Dermis microvascular lymphatic vessel endothelial cell (primary cell): ENCODE data around the gene EVL. TPM values are rescaled to one million over a fixed set of nuclear protein-coding genes. Genes with fewer than 3 reads are reported as not detected.

Experiments
- DNase-seq, 2 donors: peaks; one replicate each; pipeline versions ENCODE4 v3.0.0 to v3.0.0-alpha.2; 2010; ENCODE audit warnings: low read depth in 2 of 2
- total RNA-seq: library from RNA; depleted of rRNA; stranded (reverse); fragments of >200 nt; gene quantifications from 2 replicates; pipeline ENCODE4 v1.2.1, GENCODE V29; 2014

EVL gene
- total RNA-seq, 1 donor from 2014 or later = 6.9 TPM

DNA sequence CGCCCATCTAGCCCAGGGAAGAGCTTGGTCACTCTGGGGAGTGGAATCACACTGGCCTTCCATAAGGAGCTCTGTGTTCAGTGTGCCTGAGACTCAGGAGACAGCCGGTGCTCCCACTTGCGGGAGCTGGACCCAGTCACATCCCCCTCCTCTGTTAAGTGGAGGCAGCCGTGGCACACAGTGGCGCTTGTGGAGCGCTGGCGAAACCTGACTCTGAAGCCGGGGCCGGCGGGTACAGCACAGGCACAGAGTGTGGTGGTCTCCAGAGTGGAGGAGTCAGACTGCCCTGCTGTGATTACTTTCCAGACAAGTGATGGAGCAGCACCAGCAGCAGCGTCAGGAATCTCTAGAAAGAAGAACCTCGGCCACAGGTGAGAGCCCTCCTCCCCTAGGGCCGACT lies 61.2 kb downstream of the EVL start:
- DNase-seq = no peak

DNA sequence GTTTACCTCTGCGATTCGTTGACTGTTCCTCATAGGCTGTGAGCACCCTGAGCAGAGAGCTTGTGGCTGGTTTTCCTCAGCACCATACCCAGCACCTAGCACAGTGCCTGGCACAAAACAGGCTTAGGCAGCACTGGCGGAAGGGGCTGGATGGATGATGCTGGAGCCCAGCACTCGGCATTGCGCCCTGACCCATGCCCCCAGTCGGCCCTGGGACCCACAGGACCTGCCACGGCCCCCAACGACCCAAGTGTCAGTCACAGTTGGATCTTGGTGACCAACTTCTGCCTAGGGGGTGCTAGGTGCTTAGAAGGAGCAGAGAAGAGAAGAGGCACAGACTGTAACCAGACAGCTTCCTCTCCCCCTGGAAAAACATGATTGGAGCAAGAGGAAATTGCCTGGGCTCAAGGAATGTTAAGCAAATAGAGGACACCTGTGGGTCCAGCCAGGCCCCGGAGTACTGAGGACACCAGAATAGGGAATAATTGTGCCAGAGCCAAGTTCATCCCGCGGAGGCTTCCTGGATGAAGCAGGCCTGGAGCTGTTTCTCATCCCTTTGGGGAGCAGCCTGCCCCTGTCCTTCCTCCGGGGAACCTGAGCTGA lies 62.7 kb downstream of the EVL start:
- peak in 1 of 2 donors; percentile 55 for DNase-seq

DNA sequence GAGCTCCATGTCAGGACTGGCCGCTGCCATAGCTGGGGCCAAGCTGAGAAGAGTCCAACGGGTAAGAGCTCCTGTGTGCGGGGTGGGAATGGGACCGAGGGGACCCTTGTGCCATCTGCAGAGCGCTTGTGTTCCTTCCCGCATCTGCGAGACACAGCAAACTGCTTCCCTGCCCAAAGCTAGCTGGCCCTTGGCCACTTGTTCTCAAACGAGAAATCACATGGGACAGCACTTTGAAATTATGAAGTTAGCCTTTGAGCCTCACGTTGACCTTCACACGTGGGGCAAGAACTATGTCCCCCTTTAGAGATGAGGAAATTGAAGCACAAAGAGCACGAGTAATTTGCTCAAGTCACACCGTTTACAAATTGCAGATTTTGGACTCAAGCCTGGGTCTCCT lies 63.5 kb downstream of the EVL start:
- DNase-seq = no peak

DNA sequence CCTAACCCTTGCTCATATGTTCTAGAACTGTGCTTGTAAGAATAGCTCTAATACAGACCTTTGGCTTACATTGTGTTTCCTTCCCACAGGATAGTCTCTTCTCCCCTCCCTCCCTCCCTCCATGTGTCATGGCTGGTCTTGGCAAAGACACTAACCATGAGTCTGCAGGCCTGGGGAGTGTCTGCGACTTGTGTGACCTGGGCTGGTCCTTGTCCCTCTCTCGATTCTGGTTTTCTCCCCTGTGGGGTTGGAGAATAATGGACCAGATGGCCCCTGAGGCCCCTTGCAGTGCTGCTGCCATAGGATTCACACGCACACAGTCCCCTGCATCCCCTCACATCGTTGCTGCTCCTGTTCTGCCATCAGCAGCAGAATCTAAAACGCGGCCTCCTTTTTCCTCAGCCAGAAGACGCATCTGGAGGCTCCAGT lies 64.0 kb downstream of the EVL start:
- peak in 1 of 2 donors; percentile 52 for DNase-seq

DNA sequence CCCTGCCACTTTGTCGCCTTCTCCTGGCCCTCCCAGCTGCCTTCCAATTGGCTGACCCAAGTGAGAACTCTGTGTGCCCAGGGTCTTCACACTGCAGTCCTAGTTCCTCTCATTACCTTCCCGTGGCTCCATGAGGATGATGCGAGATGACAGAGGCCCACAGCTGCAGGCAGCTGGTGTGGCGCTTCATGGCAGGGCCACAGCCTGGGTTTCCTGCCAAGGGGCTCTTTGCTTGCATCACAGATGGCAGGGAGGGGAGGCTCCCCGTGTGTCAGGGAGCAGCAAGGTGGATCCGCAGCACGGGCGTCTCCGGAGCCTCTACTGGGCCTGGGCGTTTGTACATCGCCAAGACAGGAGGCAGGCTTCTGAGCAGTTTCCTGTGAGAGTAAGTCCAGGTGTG lies 65.3 kb downstream of the EVL start:
- no peak for DNase-seq

DNA sequence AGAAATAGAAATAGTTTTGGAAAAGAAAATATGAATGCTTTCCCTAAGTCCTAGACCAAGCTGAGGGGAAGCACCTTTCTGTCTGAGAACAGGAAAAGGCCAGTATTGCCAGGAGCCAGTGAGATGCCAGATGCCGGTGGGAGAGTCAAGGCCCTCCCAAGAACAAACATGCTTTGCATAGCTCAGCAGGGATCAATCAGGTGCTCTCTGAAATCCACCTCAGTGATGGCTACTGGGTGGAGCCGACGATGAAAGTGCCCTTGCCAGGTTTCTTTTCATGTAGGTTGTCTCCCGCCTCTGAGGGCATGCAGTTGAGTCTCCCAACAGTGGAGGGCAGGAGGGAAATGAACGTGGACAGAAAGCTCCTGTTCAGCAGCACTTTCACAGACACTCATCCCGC lies 66.0 kb downstream of the EVL start:
- DNase-seq = no peak

DNA sequence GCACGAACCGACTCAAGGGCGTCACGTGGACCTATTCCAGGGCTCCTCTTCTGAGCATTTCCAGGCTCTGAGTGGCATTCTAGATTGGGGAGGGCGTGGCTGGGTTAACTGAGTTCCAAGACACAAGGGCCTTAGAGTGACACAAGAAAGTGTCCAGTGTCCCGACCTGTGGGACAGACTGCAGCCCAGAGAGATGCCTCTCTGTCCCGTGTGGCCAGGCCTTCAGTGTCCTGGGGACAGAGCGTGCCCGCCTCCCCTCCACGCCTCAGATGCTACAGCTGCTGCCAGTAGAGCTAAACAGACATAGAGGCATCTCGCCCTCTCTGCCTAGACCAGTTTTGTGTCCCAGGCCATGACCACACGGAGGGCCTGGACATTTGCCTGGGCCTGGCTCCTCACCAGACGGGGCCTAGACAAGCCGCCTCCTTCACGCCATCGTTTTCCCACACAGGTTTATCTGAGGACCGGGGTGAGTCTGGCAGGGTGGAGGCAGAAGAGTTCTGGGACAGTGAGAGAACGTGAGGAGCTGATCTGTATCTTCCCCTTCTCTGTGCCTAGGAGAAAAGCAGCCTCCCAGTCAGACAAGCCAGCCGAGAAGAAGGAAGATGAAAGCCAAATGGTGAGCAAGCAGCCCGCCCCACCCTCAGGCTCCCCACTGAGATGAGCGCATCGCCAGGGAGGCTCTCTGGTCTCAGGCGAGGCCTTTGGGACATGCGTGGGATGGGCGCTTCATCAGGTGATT lies 67.1 kb downstream of the EVL start:
- no peak for DNase-seq

DNA sequence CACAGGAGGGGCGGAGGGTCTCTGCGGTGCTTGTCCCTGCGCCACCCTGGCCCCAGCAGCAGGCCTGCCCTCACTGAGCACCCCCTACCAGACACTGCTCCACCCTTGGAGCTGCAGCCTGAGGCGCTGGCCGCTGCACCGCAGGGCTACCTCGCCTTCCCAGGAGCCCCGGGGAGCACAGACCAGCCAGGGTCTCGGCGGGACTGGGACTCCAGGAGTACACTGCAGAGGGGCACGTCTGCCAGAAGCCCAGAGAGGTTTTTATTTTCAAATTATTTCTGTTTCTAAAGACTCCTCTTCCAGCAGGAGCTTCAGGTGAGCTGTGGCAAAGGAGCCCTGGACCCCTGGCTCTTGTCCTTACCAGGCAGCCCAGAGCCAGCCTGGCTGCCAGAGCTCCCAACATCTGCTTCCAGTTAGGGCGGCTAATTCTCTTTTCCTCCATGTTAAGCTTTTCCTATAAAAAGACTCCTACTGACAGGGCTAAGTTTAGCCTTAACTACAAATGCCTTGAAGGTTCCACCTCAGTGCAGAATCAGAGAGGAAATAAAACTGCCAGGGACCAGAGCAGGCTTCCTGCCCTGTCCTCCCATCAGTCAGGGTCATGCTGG lies 67.8 kb downstream of the EVL start:
- no peak for DNase-seq

DNA sequence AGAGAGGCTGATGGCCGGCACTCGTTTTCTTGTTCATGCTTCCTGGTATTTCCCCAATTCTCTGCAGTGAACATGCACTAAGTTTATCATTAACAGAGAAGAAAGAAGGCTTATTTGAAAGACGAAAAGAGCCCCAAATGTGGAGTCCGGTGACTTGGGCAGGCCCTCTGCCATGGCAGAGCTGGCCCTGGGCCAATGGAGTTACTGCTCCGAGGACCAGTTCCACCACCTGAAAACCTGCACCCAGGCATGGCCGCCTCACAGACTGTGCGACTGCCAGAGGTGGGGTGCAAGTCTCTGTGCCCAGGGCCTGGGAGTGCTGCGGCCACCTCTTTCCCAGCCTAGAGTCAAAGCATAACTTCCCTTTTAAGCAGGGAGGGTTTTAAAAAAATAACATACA lies 69.4 kb downstream of the EVL start:
- DNase-seq = no peak

DNA sequence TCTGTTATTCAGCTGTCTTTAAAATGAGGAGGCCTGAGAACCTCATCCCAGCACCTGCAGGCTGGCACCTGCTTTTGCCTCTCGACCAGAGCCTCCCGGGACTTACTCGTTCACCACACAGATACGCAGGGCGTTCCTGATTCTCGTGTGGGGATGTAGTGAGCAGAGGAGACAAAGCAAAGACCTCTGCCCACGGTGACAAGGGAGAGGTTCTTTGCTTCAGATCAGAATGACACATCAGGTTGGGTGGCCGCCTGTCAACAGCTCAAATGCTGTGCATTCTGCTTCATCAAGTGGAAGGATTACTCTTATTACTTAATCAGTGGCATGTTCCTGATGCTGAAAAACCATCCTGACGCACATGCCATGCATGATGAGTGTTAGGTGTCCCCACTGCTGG lies 69.9 kb downstream of the EVL start:
- no peak for DNase-seq

DNA sequence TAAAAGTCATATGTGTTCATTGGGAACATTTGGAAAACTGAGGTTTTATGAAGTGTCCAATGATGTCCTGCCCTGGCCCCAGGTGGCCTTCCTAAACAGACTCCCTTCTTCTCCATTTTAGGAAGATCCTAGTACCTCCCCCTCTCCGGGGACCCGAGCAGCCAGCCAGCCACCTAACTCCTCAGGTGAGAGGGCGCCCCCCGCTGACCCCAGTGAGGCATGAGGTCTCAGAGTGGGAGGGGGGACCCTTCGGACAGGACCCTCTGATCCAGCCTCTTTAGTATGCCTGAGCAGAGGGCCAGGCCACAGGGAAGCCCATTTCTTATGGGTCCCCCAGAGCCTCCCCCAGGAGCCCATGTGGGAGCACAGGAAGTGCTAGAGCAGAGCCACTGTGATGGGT lies 70.6 kb downstream of the EVL start:
- no peak for DNase-seq

DNA sequence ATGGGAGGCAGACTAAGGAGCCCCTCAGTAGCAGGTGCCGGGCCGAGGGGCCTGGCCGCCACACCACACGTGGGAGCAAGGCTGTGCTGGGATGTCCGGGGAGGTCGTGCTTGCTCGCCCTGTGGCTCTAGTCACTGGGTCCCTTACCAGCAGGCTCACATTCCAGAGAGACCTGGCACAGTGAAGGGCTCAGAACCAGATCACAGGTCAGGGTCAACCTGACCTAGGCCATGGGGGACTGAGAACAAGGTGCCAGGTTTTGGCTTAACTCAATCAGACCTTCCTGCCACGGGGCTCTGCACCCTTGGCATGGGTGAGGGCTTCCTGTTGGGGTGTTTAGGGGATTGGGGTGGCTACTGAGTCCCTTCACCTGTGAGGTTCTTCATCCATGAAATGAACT lies 72.0 kb downstream of the EVL start:
- DNase-seq = no peak

DNA sequence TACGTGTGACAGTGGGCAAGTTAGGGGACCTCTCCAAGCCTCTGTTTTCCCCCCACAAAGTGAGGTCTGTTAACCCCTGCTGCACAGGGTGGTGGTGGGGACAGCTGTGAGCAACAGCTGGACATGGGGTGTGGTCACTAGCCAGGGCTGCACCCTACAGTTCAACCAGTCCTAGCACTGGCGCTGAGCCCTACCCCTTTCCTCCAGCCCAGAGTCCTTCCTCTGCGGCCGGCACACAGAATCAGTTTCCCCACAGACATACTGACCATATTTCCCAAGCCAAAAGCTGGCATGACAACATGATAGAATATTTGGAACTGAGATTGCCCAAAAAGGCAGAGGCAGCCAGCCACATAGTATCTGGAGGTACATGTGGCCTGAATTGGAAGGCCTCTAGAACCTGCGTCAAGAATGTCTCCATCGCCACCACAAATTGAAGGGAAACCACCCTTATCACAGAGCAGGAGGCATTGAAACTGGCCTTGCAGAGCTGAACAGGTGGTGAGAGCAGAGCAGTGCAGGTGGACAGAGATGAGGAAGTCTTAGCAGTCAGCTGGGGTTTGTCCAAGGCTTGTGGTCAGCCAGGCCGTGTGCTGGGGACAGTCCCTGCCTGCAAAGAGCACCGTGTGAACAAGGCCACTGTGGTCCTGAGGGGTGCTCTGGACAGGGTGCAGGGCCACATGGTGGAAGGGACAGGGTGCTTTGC lies 73.0 kb downstream of the EVL start:
- DNase-seq = no peak

DNA sequence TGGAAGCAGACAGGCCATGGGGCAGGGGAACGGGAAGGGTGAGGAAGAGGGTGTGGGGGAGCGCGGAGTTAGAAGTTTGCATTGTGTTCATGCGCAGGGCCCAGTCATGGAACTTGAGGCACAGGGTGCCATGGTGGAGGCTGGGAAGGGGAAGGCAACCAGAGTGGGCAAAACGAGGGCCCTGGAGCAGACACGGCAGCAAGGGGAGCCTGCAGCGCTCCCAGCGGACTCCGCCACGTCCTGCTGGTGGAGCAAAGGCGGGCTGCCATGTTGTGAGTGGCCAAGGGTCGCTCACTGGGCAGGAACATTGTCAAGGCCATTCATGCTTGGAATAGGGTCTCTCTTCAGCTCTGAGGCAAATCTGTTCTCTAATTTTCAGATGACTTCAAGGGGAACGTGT lies 73.7 kb downstream of the EVL start:
- DNase-seq = no peak

DNA sequence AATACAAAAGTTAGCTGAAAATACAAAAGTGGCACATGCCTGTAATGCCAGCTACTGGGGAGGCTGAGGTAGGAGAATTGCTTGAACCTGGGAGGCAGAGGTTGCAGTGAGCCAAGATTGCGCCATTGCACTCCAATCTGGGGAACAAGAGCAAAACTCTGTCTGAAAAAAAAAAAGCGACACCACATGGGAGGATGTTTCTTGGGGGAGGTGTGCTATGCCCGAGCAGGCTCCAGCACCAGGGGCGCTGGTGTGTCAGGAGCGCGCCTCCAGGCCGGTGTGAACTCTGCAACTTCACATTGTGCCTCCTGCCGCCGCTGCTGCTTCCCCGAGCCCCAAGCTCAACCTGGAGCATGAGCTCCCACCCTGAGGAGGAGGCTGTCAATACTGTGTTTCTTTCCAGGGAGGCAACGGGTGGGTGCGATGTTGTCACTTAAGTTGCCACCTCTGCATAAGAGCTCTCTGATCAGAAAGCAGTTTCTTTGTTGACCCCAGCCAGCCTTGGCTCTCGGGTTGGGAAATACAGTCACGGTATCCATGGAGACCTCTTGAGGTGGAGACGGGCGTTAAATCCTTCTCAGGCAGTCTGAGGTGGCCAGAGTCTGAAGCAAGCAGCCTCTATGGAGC lies 75.3 kb downstream of the EVL start:
- peak in 1 of 2 donors; percentile 61 for DNase-seq

DNA sequence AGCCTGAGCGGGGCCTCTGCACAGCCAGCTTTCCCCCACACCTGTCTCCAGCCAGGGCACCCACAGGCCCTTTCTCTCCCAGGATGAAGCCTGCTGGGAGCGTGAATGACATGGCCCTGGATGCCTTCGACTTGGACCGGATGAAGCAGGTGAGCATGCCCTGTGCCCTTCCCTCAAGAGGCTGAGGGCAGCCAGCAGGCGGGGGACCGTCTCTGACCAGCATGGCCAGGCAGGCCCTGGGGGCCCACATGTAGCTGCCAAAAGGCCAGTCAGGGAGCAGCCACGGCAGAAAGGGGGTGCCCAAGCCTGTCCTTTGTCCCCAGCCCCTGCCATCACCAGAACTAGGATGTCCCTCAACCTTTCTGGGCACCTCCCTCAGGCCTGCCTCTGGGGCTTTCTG lies 75.9 kb downstream of the EVL start:
- DNase-seq = no peak

DNA sequence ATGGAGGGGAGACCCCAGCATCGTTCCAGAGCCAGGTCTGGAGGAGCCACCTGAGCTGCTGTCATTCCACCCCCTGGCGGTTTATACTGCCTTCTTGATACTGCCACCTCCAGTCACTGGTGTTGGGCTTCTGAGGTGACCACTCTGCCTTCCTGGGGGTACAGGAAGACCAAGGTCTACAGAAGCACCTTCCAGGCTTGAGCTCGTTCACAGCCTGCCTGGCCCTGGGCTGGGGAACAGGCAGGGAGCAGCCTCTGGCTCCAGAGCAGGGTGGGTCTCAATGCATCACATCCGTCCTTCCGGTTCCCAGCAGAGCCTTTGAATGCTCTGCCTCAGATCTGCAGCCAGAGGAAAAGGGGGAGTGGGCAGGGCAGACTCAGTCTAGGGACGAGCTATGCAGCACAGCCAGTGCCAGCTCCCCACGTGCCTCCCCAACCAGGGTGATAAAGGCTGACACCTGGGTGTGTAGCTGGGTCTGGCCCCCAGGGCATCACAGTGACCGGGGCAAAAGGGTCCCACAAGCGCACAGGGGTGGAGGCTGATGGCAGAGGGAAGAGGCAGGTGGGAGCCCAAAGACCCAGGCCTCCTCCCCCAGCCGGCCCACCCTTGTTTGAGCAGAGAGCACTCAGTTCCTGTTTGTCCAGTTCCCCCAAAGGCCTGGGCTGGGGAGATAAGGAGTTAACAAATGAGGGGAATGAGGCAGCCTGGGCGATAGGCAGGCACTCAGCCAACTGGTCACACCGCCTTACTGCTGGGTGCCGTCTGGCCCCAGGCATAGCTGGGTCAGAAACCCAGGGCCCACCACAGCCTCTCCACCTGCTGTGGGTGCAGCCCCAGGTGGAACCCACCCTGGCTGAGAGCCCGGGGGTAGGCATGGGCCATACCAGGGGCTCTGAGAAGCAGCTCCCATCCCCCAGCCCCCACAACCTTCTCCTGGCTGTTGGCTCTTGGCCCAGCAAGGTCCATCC lies 77.1 kb downstream of the EVL start:
- DNase-seq = peak; percentile 93 to 94

DNA sequence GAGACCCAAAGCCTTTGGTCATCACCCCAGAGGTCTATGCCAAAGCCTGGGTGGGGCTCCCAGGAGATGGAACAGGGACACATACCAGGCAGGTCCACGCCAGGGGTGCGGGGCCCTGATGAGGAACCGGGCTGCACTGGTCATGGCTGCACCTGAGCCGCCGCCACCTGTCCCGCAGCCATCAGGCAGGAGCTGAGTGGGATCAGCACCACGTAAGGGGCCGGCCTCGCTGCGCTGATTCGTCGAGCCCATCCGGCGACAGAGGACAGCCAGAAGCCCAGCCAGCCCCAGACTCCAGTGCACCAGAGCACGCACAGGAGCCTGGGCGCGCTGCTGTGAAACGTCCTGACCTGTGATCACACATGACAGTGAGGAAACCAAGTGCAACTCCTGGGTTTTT lies 78.3 kb downstream of the EVL start:
- no peak for DNase-seq

DNA sequence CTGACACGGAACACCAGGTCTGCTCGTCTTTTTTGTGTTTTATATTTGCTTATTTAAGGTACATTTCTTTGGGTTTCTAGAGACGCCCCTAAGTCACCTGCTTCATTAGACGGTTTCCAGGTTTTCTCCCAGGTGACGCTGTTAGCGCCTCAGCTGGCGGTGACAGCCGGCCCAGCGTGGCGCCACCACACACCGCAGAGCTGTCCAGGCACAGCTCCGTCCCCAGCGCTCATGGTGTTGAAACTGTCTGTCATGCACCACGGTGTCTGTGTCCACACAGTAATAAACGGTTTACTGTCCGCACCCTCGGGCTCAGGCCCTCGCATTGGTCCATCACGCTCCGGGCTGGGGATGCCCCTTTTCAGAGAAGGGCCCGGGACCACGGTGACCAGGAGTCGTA lies 78.7 kb downstream of the EVL start:
- DNase-seq = no peak

DNA sequence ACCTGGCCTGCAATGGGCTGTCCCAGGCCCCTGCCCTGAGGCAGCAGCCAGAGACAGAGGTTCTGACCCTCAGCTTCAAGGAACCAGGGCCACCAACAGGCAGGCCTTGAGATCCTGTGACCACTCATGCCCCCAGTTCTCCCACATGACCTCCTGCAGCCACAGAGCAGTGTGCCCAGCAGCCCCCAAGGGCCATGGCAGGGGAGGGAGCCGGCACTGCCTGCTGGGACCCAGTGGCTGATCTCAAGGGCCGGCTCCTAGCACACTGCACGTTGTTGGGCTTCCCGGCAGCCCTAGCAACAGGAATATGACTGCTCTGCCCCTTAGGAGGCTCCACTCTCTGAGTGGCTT lies 79.4 kb downstream of the EVL start:
- no peak for DNase-seq
